ENCODE results near the gene LGI4.
"Not testable (repeated sequence)": the region's sequence is repeated elsewhere in the genome, so short reads cannot be mapped to it uniquely, and the experiment has no call there.

LGI4 gene

DNA sequence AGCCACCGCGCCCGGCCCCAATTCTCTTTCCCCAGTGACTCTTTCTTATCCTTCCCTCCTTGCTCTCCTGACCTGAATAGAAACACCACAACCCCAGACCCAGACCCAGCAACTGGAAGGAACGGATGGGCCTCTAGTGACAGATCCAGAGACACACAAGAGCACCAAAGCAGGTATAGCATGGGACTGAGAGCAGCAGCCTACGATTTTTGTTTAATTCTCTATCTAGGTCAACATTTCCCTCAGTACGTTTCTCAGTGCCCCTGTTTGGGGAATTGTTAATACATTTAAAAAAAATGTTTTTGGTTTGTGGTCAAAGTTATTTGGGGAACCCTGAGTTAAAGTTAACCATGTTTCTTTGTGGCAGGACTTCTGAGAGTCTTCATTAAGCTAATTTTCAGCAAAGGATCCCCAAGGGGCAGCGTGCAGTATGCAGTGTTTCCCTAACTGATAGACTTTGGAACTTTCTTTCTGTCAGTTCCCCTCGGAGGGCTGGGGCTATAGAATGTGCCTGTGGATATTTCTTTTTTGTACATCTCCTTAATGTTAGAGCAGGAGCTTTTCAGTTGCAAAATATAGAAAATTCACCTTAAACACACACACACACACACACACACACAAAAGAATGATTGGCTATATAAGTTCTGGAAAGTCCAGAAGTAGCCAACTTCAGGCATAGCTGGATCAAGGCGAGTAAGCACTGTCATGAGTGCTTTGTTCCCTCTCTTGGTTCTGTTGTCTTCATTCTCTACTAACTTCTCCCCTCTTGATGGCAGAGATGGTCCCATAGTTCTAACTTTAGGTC is 26.0 kb upstream of the LGI4 start:
- DNase-seq, result no peak

- DNase-seq, result no peak
Measured at GRCh38 chr19:35159606-35160005, 24.7 kb upstream of the LGI4 start.

DNA sequence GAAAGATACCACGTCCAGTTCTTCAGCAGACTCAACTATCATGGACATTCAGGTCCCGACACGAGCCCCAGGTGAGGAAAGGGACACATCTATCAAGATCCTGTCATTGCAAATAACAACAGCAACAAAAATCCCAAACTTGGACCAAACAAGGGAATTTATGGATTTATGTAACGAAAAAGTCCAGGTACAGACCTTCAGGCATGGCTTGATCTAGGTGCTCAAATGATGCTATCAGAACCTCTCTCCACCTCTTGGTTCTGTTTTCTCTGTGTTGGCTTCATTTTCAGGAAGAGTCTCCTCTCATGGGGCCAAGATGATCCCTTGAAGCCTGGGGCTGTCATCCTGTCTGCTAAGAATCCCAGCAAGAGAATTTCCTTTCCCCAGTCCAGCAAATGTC is 22.6 kb upstream of the LGI4 start:
- no peak for DNase-seq

GRCh38 chr19:35156673-35157014 is 21.8 kb upstream of the LGI4 start:
- no peak for DNase-seq

DNA sequence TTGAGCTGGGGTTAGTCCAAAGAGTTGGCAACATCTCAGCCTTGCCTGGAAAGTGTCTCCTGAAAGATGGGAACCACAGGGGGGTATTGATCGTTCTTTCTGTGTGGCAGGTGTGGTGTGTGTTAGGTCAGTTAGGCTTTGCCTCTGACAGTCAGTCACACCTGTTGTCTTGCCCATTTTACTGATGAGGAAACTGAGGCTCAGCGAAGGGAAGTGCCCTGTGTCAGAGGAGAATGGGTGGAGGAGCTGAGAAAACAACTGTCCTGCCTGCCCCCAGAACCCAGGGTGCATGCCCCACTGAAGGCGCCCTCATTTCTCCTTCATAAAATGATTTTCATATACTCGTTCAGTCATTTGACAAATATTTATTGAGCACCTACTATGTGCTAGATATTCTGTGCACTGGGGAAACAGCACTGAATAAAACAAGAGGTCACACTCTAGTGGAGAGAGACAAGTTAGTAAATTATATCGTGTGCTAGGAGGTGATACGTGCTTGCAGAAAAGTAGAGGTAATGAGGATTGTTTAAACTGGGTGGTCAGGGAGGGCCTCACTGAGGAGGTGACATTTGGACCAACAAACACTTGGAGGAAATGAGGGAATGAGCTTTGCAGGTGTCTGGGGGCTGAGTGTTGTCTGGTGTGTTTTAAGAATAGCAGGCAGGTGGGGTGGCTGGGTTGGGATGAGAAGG is 21.3 kb upstream of the LGI4 start:
- no peak for DNase-seq

DNA sequence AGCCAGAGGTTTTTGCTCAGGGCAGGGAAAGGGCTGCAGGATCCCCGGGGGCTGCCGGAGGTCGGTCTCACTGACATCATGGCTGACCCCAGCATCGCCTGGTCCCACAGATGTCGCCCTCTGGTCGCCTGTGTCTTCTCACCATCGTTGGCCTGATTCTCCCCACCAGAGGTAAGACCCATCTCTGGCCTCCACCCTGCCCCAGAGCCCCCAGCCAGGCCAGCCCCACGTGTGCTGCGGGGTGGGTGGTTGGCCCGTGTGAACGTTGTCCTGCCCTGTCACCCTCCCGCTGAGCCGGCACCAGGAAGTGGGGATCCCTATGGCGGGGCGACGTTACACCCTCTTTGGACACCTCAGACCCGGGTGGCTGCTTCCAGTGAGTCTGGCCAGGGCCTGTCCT is 20.6 kb upstream of the LGI4 start:
- peak in 1 of 2 experiments; percentile 13 for DNase-seq

DNA sequence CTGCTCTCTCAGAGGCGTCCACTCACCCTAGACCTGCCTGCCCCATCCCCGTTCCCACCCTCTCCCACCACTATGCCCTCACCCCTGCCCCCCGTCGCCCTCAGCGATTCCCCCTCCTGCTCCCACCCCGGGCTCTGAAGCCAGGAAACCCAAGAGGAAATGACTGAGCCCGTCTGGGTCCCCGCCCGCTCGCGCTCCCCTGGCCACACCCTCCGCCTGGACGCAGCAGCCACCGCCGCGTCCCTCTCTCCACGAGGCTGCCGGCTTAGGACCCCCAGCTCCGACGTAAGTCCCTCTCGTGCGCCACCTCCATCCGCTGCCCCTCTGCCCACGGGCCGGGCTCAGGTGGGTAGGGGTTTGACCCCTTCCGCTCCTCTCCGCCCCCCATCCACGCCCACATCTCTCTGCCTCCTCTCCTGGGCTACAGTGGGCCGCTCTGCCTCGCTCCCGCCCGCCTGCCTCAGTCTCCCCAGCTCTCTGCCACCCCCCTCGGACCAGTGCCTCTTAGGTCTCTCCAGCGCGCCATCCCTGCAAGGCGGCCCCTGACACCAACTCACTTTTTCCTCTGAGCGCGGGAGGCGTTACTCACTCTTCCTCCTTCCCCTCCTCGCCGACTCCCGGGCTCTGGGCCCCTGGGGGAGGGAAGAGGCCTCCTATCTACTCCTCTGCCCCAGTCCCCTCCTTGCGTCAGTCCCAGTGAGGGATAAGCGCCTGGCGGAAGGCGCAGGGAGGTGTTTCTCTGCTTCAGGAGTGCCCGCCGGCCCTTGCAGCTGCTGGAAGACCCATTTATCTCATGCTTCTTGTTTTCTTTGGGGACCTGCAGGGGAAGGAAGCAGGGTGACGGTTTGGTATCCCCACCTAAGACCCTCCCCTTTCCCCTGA is 19.9 kb upstream of the LGI4 start, which contains the start of gene FXYD5:
FXYD5 (plus strand) TSS at position 211 of the 882 bp plus-strand sequence. CDS start 816 bp downstream, outside the sequence.
- peak; percentile 59 to 73 for DNase-seq

- peak; percentile 25 to 34 for DNase-seq
Measured at GRCh38 chr19:35153701-35154524, 19.1 kb upstream of the LGI4 start.

DNA sequence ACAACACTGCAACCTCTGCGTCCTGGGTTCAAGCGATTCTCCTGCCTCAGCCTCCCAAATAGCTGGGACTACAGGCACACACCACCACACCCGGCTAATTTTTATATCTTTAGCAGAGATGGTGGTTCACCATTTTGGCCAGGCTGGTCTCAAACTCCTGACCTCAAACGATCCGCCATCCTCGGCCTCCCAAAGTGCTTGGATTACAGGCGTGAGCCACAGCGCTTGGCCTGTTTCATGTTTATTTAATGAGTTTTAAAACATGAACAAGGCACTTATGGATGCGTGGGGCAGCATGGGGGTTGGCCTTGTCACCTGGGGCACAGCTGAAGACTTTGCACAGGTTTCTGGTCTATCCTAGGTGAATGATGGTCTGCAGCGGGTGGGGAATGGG is 18.3 kb upstream of the LGI4 start:
- not testable (repeated sequence) for DNase-seq

DNA sequence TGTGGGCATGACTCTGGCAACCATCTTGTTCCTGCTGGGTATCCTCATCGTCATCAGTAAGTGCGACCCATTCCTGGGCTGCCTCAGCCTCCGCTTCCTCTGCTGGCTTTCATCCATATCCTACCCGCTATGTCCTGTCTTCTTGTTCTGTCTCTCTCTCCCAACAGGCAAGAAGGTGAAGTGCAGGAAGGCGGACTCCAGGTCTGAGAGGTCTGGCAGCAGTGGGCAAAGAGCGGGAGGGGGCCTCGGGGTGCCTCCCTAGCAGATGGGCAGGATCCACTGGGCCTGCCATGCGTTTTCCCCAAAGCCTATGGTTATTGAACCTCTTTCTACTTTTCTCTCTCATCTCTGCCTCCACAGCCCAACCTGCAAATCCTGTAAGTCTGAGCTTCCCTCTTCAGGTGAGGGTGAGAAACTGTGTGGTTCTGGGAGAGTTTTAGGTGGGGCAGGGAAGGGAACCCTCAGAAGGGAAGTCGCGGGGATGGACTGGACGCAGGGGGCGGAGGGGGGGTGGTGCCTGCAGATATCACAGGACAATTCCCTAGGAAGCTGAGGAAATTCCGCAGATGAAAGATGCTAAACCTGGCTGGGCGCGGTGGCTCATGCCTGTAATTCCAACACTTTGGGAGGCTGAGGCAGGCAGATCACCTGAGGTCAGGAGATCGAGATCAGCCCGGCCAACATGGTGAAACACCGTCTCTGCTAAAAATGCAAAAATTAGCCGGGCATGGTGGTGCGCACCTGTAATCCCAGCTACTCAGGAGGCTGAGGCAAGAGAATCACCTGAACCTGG is 16.6 kb upstream of the LGI4 start:
- DNase-seq, result no peak

DNA sequence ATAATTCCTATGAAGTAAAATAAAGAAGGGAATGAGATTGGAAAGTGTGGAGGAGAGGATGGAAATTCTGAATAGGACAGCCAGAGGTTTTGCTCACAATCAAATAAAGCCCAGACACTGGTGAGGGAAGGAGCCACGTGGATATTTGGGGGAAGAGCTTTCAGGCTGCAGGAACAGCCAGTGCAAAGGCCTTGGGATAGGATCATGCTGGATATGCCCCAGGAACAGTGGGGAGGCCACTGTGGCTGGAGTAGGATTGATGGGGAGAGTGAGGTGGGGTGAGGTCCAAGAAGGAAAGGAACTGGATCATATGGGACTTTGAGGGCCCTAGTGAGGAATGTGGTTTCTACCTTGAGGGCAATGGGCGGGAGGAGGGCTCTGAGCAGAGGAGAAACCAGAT is 15.6 kb upstream of the LGI4 start:
- no peak for DNase-seq

GRCh38 chr19:35149463-35149862 is 14.6 kb upstream of the LGI4 start:
- DNase-seq, result no peak

DNA sequence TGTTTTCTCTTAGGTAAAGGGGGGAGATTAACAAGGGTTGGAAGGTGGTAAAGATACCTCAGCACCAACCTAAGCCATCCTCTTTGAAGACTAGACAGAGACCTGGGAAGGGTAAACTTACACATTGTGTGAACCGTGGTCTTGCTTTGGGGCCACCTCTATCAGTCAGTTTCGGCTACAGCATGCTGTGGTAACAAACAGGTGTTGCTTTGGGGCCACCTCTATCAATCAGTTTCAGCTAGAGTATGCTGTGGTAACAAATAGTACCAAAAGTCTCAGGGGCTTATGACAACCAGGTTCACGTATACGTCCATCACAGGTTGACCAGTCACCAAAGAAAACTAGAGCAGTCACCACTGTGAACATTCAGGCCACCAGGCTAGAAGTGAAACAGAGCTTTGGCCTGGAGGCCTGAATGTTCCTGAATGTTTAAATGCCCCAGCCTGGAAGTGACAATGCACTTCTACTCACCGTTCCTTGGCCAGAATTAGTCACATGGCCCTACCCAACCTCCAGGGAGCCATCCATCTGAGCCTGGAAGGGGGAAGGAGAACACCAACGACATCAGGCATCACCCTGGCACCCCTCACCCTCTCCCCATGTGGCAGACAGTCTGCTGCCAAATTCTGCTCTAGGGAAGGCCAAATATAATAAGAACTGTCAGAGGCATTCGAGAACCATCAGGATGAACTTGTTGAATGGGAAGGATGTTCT is 12.0 kb upstream of the LGI4 start:
- DNase-seq, result no peak

DNA sequence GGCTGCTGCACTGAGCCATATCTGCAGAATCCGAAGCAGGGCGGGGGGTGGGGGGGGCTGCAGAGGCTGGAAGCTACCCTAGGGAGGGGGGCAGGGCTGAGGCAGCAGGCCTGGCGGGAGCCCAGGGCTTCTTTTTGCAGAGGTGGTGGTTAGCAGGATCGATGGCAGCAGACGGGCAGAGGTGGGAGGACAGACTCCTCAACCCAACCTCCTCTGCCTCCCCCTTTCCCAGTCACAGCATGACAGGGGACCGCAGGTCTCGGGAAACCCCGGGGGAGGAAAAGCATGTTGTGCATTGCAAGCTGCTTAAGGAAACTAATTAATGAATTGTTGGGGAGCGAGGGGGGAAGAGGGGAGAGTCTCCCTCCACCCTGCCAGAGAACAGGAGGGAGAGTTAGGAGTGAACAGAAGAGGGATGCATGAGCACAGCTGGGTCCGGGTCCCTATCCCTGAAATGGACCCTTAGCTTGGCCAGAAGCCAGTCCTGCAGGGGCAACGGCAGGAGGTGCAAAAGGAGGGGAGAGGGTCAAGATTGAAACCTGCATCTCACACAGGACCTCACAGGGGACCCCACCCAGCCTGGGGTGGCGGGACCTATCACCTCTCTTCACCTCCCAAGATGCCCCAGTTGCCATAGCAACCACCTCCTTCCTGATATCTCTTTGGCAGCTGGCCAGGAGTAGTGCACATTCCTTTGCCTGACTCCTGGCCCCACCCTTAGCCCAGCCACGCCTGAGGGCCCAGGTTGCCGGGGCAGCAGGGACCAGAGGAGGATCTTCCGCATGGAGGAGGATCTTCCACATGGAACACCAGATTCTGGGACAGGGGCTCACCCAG is 10.0 kb upstream of the LGI4 start:
- no peak for DNase-seq

DNA sequence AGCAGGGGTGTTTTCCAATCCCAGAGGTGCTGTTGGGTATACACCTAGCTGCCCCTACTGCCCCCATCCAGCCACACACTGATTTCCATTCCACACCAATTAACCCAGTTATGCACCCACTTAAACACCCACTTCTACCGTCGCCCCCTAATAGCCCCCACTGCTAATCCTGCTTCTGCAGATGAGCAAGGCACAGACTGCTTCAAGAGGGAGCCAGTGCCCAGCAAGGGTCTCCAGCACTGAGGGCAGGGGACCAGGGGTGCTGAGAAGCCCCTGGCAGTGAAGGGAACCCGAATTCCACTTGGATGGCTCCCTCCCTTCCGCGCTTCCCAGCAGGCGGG is 9.4 kb upstream of the LGI4 start:
- no peak for DNase-seq

GRCh38 chr19:35143818-35144217 is 9.0 kb upstream of the LGI4 start:
- no peak for DNase-seq

DNA sequence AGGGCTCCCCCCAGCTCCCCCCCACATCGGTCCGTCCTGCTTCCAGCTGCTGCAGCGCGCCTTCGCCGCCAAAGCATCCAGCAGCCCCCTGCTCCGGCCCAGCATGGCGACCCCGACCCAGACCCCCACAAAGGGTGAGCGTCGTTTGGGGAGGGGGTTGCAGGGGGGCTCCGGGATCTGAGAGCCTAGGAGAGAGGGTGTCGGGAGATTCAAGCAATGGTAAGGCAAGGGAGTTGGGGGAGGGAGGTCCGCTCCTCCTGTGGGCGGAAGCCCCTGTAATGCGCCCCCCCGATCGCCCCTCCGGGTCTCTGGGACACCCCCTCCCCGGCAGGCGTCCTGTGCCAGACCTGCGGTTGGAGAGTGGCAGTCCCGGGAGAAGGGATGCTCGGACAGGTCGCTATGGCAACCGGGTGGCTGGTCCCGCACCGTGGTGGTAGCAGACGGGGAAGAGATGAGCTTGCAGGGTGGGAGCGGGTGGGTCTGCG is 8.4 kb upstream of the LGI4 start, which contains the start of gene FXYD7:
FXYD7 (plus strand) TSS at position 25 of the 485 bp plus-strand sequence; CDS start at position 104, 79 bp downstream.
- DNase-seq, result no peak

GRCh38 chr19:35142606-35143230 is 7.9 kb upstream of the LGI4 start:
- peak; percentile 7 to 25 for DNase-seq
